ENCODE data around the gene DCUN1D2.

The DCUN1D2 gene

GRCh38 chr13:113490496-113491417, at the start of gene DCUN1D2:
TSS of gene DCUN1D2 (minus strand) at chr13:113490711. CDS start at chr13:113490669, 42 bp downstream.
- Histone ChIP-seq H3K4me1 (ENCODE audit: control insufficient read depth, insufficient read depth, low read length) (peaks cover 44% of the 10 kb centered on the region), H3K27ac (ENCODE audit: low read depth, low read length) (peak within 1 kb of the TSS; percentile 67; the same call in 1 of the 2 replicates), H3K9ac (ENCODE audit: low read length) (peak within 1 kb of the TSS; percentile 84), H3K4me3 (ENCODE audit: low read depth, low read length) (peak within 1 kb of the TSS; percentile 66), H3K9me3 (ENCODE audit: control insufficient read depth, insufficient read depth, low read depth, low read length) (no peaks in the 10 kb centered on the region), H3K36me3 (ENCODE audit: control insufficient read depth, insufficient read depth, low read length) (peaks cover 8% of the 10 kb centered on the region), H3K27me3 (ENCODE audit: control insufficient read depth, insufficient read depth, low read length) (no peaks in the 10 kb centered on the region)

- H3K27me3 ChIP-seq (ENCODE audit: control insufficient read depth, insufficient read depth, low read length) = no peaks in the 10 kb centered on the region
- H3K9me3 ChIP-seq (ENCODE audit: control insufficient read depth, insufficient read depth, low read depth, low read length) = no peaks in the 10 kb centered on the region
- 0 out of 2 replicates have a peak, but pooled peaks cover 2% of the 10 kb centered on the region for H3K4me1 ChIP-seq (ENCODE audit: control insufficient read depth, insufficient read depth, low read length)
- H3K36me3 ChIP-seq (ENCODE audit: control insufficient read depth, insufficient read depth, low read length) = peaks cover 32% of the 10 kb centered on the region
- H3K4me3 ChIP-seq (ENCODE audit: low read depth, low read length) = no peak overlapping the region
- no peak overlapping the region for H3K9ac ChIP-seq (ENCODE audit: low read length)
- no peak overlapping the region for H3K27ac ChIP-seq (ENCODE audit: low read depth, low read length)
Measured at GRCh38 chr13:113539822-113540221, 49.3 kb upstream of the DCUN1D2 start.

GRCh38 chr13:113539176-113539575, 48.7 kb upstream of the DCUN1D2 start:
- no peak overlapping the region for H3K27ac ChIP-seq (ENCODE audit: low read depth, low read length)

GRCh38 chr13:113538689-113539058, 48.2 kb upstream of the DCUN1D2 start:
- H3K4me1 ChIP-seq (ENCODE audit: control insufficient read depth, insufficient read depth, low read length) = no peaks in the 10 kb centered on the region
- H3K9ac ChIP-seq (ENCODE audit: low read length) = no peak overlapping the region
- no peaks in the 10 kb centered on the region for H3K9me3 ChIP-seq (ENCODE audit: control insufficient read depth, insufficient read depth, low read depth, low read length)
- H3K27me3 ChIP-seq (ENCODE audit: control insufficient read depth, insufficient read depth, low read length) = no peaks in the 10 kb centered on the region
- no peak overlapping the region for H3K27ac ChIP-seq (ENCODE audit: low read depth, low read length)
- peaks cover 32% of the 10 kb centered on the region for H3K36me3 ChIP-seq (ENCODE audit: control insufficient read depth, insufficient read depth, low read length)
- no peak overlapping the region for H3K4me3 ChIP-seq (ENCODE audit: low read depth, low read length)

More at GRCh38 chr13:113539176-113539575, 48.7 kb upstream of the DCUN1D2 start:
- Histone ChIP-seq H3K27me3 (ENCODE audit: control insufficient read depth, insufficient read depth, low read length) (no peaks in the 10 kb centered on the region), H3K9me3 (ENCODE audit: control insufficient read depth, insufficient read depth, low read depth, low read length) (no peaks in the 10 kb centered on the region), H3K4me3 (ENCODE audit: low read depth, low read length) (no peak overlapping the region), H3K36me3 (ENCODE audit: control insufficient read depth, insufficient read depth, low read length) (peaks cover 32% of the 10 kb centered on the region), H3K4me1 (ENCODE audit: control insufficient read depth, insufficient read depth, low read length) (no peaks in the 10 kb centered on the region), H3K9ac (ENCODE audit: low read length) (no peak overlapping the region)

GRCh38 chr13:113537909-113538688, 47.6 kb upstream of the DCUN1D2 start:
- Histone ChIP-seq H3K4me3 (ENCODE audit: low read depth, low read length) (no peak overlapping the region), H3K27me3 (ENCODE audit: control insufficient read depth, insufficient read depth, low read length) (no peaks in the 10 kb centered on the region), H3K9ac (ENCODE audit: low read length) (no peak overlapping the region), H3K9me3 (ENCODE audit: control insufficient read depth, insufficient read depth, low read depth, low read length) (no peaks in the 10 kb centered on the region), H3K4me1 (ENCODE audit: control insufficient read depth, insufficient read depth, low read length) (no peaks in the 10 kb centered on the region), H3K36me3 (ENCODE audit: control insufficient read depth, insufficient read depth, low read length) (peaks cover 32% of the 10 kb centered on the region), H3K27ac (ENCODE audit: low read depth, low read length) (no peak overlapping the region)

GRCh38 chr13:113537205-113537604, 46.7 kb upstream of the DCUN1D2 start:
- Histone ChIP-seq H3K9ac (ENCODE audit: low read length) (no peak overlapping the region), H3K27me3 (ENCODE audit: control insufficient read depth, insufficient read depth, low read length) (no peaks in the 10 kb centered on the region), H3K4me1 (ENCODE audit: control insufficient read depth, insufficient read depth, low read length) (peaks cover 3% of the 10 kb centered on the region; the same call in 1 of the 2 replicates), H3K36me3 (ENCODE audit: control insufficient read depth, insufficient read depth, low read length) (peaks cover 31% of the 10 kb centered on the region), H3K9me3 (ENCODE audit: control insufficient read depth, insufficient read depth, low read depth, low read length) (no peaks in the 10 kb centered on the region), H3K4me3 (ENCODE audit: low read depth, low read length) (no peak overlapping the region), H3K27ac (ENCODE audit: low read depth, low read length) (no peak overlapping the region)

GRCh38 chr13:113536461-113537110, 46.1 kb upstream of the DCUN1D2 start:
- Histone ChIP-seq H3K36me3 (ENCODE audit: control insufficient read depth, insufficient read depth, low read length) (peaks cover 34% of the 10 kb centered on the region), H3K9ac (ENCODE audit: low read length) (no peak overlapping the region), H3K4me1 (ENCODE audit: control insufficient read depth, insufficient read depth, low read length) (peaks cover 9% of the 10 kb centered on the region), H3K4me3 (ENCODE audit: low read depth, low read length) (no peak overlapping the region), H3K9me3 (ENCODE audit: control insufficient read depth, insufficient read depth, low read depth, low read length) (no peaks in the 10 kb centered on the region), H3K27ac (ENCODE audit: low read depth, low read length) (no peak overlapping the region), H3K27me3 (ENCODE audit: control insufficient read depth, insufficient read depth, low read length) (no peaks in the 10 kb centered on the region)

- no peak overlapping the region for H3K4me3 ChIP-seq (ENCODE audit: low read depth, low read length)
- peaks cover 14% of the 10 kb centered on the region for H3K4me1 ChIP-seq (ENCODE audit: control insufficient read depth, insufficient read depth, low read length)
- H3K36me3 ChIP-seq (ENCODE audit: control insufficient read depth, insufficient read depth, low read length) = peaks cover 36% of the 10 kb centered on the region
- no peaks in the 10 kb centered on the region for H3K27me3 ChIP-seq (ENCODE audit: control insufficient read depth, insufficient read depth, low read length)
- H3K9ac ChIP-seq (ENCODE audit: low read length) = no peak overlapping the region
- H3K9me3 ChIP-seq (ENCODE audit: control insufficient read depth, insufficient read depth, low read depth, low read length) = no peaks in the 10 kb centered on the region
- H3K27ac ChIP-seq (ENCODE audit: low read depth, low read length) = no peak overlapping the region
Measured at GRCh38 chr13:113535381-113535781, 44.9 kb upstream of the DCUN1D2 start.

GRCh38 chr13:113534236-113534860, 43.8 kb upstream of the DCUN1D2 start:
- no peaks in the 10 kb centered on the region for H3K9me3 ChIP-seq (ENCODE audit: control insufficient read depth, insufficient read depth, low read depth, low read length)
- no peak overlapping the region for H3K4me3 ChIP-seq (ENCODE audit: low read depth, low read length)
- H3K36me3 ChIP-seq (ENCODE audit: control insufficient read depth, insufficient read depth, low read length) = peaks cover 31% of the 10 kb centered on the region
- H3K27ac ChIP-seq (ENCODE audit: low read depth, low read length) = no peak overlapping the region
- H3K4me1 ChIP-seq (ENCODE audit: control insufficient read depth, insufficient read depth, low read length) = peaks cover 14% of the 10 kb centered on the region
- no peak overlapping the region for H3K9ac ChIP-seq (ENCODE audit: low read length)
- no peaks in the 10 kb centered on the region for H3K27me3 ChIP-seq (ENCODE audit: control insufficient read depth, insufficient read depth, low read length)

- H3K36me3 ChIP-seq (ENCODE audit: control insufficient read depth, insufficient read depth, low read length) = peaks cover 34% of the 10 kb centered on the region
- no peak overlapping the region for H3K4me3 ChIP-seq (ENCODE audit: low read depth, low read length)
- no peaks in the 10 kb centered on the region for H3K9me3 ChIP-seq (ENCODE audit: control insufficient read depth, insufficient read depth, low read depth, low read length)
- no peak overlapping the region for H3K27ac ChIP-seq (ENCODE audit: low read depth, low read length)
- H3K9ac ChIP-seq (ENCODE audit: low read length) = no peak overlapping the region
- peaks cover 14% of the 10 kb centered on the region for H3K4me1 ChIP-seq (ENCODE audit: control insufficient read depth, insufficient read depth, low read length)
- no peaks in the 10 kb centered on the region for H3K27me3 ChIP-seq (ENCODE audit: control insufficient read depth, insufficient read depth, low read length)
Measured at GRCh38 chr13:113533161-113533840, 42.8 kb upstream of the DCUN1D2 start.

Data from HUES6 (cell line).